Mesenteric fat pad (tissue), 1 donor: Measurements from ENCODE around the gene OPCML. TPM values are rescaled to one million over a fixed set of nuclear protein-coding genes. Genes with fewer than 3 reads are reported as not detected.

Experiments
- DNase-seq: peaks from one replicate; pipeline ENCODE4 v3.0.0-alpha.2; 2020; ENCODE audit warnings: low spot score
- total RNA-seq: library from RNA; stranded (reverse); fragmentation: NEBNext Ultra II Directional; extraction: Animal tissue kit (Norgen Biotek cat#: 25700); gene quantifications from one replicate; pipeline ENCODE4 v1.2.1, GENCODE V29; 2021
- donor health status: DM: yes; HTN: yes; CAD: no.

Gene OPCML
- total RNA-seq, 1 donor from 2014 or later, result 0.39 TPM

- no peak for DNase-seq
Measured at GRCh38 chr11:132864811-132865576, 667.3 kb downstream of the OPCML start.

- no peak for DNase-seq
Measured at GRCh38 chr11:132862933-132863332, 669.4 kb downstream of the OPCML start.

GRCh38 chr11:132862137-132862536 lies 670.2 kb downstream of the OPCML start:
- no peak for DNase-seq

- DNase-seq, result no peak
Measured at GRCh38 chr11:132859306-132859705, 673.0 kb downstream of the OPCML start.

- no peak for DNase-seq
Measured at GRCh38 chr11:132858223-132858622, 674.1 kb downstream of the OPCML start.

GRCh38 chr11:132856032-132856431 lies 676.3 kb downstream of the OPCML start:
- DNase-seq, result no peak

GRCh38 chr11:132855516-132855915 lies 676.8 kb downstream of the OPCML start:
- no peak for DNase-seq

GRCh38 chr11:132853886-132854285 lies 678.4 kb downstream of the OPCML start:
- no peak for DNase-seq

- no peak for DNase-seq
Measured at GRCh38 chr11:132852361-132852760, 679.9 kb downstream of the OPCML start.

- no peak for DNase-seq
Measured at GRCh38 chr11:132851247-132851646, 681.1 kb downstream of the OPCML start.

- no peak for DNase-seq
Measured at GRCh38 chr11:132850266-132850665, 682.0 kb downstream of the OPCML start.

- DNase-seq, result no peak
Measured at GRCh38 chr11:132848336-132848735, 684.0 kb downstream of the OPCML start.

- DNase-seq, result no peak
Measured at GRCh38 chr11:132846075-132846474, 686.2 kb downstream of the OPCML start.

GRCh38 chr11:132844956-132845696 lies 687.2 kb downstream of the OPCML start:
- no peak for DNase-seq

GRCh38 chr11:132840660-132841059 lies 691.6 kb downstream of the OPCML start:
- DNase-seq, result no peak

- DNase-seq, result no peak
Measured at GRCh38 chr11:132840191-132840590, 692.1 kb downstream of the OPCML start.

- DNase-seq, result no peak
Measured at GRCh38 chr11:132839236-132839945, 692.9 kb downstream of the OPCML start.

- DNase-seq, result no peak
Measured at GRCh38 chr11:132838627-132839026, 693.7 kb downstream of the OPCML start.

- no peak for DNase-seq
Measured at GRCh38 chr11:132831272-132831671, 701.0 kb downstream of the OPCML start.

- DNase-seq, result no peak
Measured at GRCh38 chr11:132824642-132825041, 707.7 kb downstream of the OPCML start.

GRCh38 chr11:132822276-132822675 lies 710.0 kb downstream of the OPCML start:
- no peak for DNase-seq

GRCh38 chr11:132821499-132821898 lies 710.8 kb downstream of the OPCML start:
- DNase-seq, result no peak
